PC-9 (cell line): ENCODE data around the gene FOXC1.

ENCODE experiments used
- EZH2 ChIP-seq: fragments of 200-600 bp; sonication (generic); IDR thresholded peaks from 2 replicates; pipeline ENCODE4 v1.8.0; 2017; ENCODE audit warnings: antibody characterized with exemption, low read depth
- TF ChIP-seq, protein P1 (sequence below): fragments of 200-600 bp; sonication (generic); conservative IDR thresholded peaks from 2 replicates; pipeline ENCODE4 v1.6.1; 2017; ENCODE audit warnings: mixed run types, antibody characterized with exemption, mild to moderate bottlenecking, moderate library complexity

DNA sequence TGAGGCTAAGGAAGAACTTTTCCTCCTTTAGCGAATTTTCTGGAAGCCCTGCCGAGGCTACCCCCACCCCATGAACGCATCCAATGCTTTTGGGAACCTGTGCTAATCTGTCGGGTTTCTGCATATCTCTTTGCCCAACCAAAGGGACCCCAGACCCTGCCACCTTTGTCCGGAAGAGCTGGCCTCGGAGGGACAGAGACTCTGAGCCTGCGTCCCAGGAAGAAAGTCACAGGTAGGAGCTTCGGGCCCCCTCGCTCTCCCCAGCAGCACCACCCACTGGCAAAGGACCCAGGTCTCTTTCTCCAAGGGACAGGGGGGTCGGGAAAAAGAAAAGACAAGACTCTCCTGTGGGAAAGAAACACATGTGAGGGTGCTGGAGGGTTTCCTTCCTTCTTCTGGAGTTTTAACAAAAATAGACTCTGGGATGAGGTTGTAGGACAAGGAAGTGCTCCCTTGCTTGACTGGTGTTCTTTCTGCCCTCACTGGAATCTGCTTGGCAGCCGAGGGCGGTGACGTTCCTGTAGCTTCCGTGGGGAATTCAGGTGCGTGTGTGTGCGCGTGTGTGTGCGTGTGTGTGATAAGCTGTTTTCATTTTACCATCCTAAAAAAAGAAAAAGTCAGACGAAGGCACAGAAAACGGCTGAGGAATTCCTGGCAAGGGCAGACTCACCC, 16.3 kb upstream of the FOXC1 start:
- TF ChIP-seq, protein P1, sequence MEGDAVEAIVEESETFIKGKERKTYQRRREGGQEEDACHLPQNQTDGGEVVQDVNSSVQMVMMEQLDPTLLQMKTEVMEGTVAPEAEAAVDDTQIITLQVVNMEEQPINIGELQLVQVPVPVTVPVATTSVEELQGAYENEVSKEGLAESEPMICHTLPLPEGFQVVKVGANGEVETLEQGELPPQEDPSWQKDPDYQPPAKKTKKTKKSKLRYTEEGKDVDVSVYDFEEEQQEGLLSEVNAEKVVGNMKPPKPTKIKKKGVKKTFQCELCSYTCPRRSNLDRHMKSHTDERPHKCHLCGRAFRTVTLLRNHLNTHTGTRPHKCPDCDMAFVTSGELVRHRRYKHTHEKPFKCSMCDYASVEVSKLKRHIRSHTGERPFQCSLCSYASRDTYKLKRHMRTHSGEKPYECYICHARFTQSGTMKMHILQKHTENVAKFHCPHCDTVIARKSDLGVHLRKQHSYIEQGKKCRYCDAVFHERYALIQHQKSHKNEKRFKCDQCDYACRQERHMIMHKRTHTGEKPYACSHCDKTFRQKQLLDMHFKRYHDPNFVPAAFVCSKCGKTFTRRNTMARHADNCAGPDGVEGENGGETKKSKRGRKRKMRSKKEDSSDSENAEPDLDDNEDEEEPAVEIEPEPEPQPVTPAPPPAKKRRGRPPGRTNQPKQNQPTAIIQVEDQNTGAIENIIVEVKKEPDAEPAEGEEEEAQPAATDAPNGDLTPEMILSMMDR = no peak
- TF ChIP-seq EZH2 = no peak
